DOHH2 (cell line): ENCODE data around the gene ASTL.

Source experiments
- CTCF ChIP-seq: fragments of 200-600 bp; sonication (generic); IDR thresholded peaks from one replicate; pipeline ENCODE4 v1.5.1; 2014; ENCODE audit warnings: antibody characterized with exemption, mild to moderate bottlenecking, low read depth, low read length; ENCODE audit not compliant: poor library complexity, severe bottlenecking
- EZH2phosphoT487 ChIP-seq: fragments of 200-600 bp; sonication (generic); IDR thresholded peaks from 2 replicates; pipeline ENCODE4 v1.6.1; 2017; ENCODE audit warnings: borderline replicate concordance, mild to moderate bottlenecking, antibody characterized with exemption, low read length, moderate library complexity, mixed read lengths

DNA sequence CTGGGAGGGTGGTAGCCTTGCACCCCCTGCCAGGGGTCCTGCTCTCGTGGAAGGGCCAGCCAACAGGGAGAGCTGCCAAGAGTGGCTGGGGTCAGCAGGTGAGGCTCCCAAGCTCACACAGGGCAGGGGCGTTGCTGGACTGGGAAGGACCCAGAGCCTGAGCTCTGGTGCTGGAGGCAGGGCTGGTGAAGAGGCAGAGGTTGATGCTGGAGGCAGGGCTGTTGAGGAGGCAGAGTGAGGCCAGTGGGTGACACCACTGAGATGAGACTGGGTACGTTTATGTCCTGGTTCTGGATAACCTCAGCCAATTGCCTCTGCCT, 29.0 kb downstream of the ASTL start:
- TF ChIP-seq EZH2phosphoT487 (no peak), CTCF (no peak)
